Stomach (tissue), 4 donors: ENCODE results near the gene CHCHD3.

Experiments used
- POLR2A ChIP-seq, 4 donors: fragments of 450-650 bp; IDR thresholded peaks; one replicate each; pipeline ENCODE4 v1.6.1; 2016; ENCODE audit warnings: antibody characterized with exemption in 4 of 4, control low read depth in 2 of 4, mild to moderate bottlenecking in 1 of 4, moderate library complexity in 1 of 4
- TF ChIP-seq, protein P1 (sequence below), 7 experiments: fragments of 450-650 bp in 4 of 7; fragments of 200-600 bp in 3 of 7; sonication (generic) in 3 of 7; IDR thresholded peaks; one replicate each; pipeline ENCODE4 v1.5.1; 2016 to 2019; ENCODE audit warnings: antibody characterized with exemption in 7 of 7, control low read depth in 2 of 7, mild to moderate bottlenecking in 1 of 7

DNA sequence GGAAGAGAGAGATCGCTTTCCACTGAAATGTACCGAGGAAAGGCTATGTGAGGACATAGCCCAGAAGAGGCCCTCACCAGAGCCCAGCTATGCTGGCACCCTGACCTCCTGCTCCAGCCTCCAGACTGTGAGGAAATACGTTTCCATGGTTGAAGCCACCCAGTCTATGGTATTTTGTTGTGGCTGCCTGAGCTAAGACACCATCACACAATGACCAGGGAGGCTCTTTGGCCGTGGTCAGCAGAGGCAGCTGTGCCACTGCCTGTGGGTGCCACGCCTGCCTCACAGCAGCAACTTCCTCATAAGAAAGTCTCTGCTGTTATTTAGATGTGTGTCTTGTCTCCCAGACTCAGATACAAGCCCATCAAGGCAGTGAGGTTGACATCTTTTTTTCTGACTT, 322.9 kb downstream of the CHCHD3 start:
- TF ChIP-seq, protein P1, sequence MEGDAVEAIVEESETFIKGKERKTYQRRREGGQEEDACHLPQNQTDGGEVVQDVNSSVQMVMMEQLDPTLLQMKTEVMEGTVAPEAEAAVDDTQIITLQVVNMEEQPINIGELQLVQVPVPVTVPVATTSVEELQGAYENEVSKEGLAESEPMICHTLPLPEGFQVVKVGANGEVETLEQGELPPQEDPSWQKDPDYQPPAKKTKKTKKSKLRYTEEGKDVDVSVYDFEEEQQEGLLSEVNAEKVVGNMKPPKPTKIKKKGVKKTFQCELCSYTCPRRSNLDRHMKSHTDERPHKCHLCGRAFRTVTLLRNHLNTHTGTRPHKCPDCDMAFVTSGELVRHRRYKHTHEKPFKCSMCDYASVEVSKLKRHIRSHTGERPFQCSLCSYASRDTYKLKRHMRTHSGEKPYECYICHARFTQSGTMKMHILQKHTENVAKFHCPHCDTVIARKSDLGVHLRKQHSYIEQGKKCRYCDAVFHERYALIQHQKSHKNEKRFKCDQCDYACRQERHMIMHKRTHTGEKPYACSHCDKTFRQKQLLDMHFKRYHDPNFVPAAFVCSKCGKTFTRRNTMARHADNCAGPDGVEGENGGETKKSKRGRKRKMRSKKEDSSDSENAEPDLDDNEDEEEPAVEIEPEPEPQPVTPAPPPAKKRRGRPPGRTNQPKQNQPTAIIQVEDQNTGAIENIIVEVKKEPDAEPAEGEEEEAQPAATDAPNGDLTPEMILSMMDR (IDR thresholded peaks at IDR 0.05) = no peak
- TF ChIP-seq POLR2A (IDR thresholded peaks at IDR 0.05) = no peak
